OCI-LY7 (cell line): ENCODE data around the gene ABR.

Experiments
- CTCF ChIP-seq: fragments of 200-600 bp; sonication (generic); conservative IDR thresholded peaks from 2 replicates; pipeline ENCODE4 v1.5.1; 2014; ENCODE audit warnings: mild to moderate bottlenecking, antibody characterized with exemption, low read length, moderate library complexity, mixed read lengths
- EZH2phosphoT487 ChIP-seq: fragments of 200-600 bp; sonication (generic); IDR thresholded peaks from 2 replicates; pipeline ENCODE4 v1.6.1; 2018; ENCODE audit warnings: low read depth, borderline replicate concordance, mild to moderate bottlenecking, mixed run types, antibody characterized with exemption, low read length, moderate library complexity, mixed read lengths

- no peak for TF ChIP-seq CTCF
- no peak for TF ChIP-seq EZH2phosphoT487
These were observed 217.6 kb downstream of the ABR start for GRCh38 chr17:962166-962565.
